Activated effector memory CD4-positive, alpha-beta T cell treated with Interleukin-2 at 50 U/mL for 16 hours (primary cell): Measurements from ENCODE around the gene KCNMB4.
"Not testable (repeated sequence)": the region's sequence is repeated elsewhere in the genome, so short reads cannot be mapped to it uniquely, and the experiment has no call there.

Source experiments
- DNase-seq: peaks from one replicate; pipeline ENCODE4 v3.0.0-alpha.2; 2020

The KCNMB4 gene

GRCh38 chr12:70379846-70380245 lies 13.8 kb downstream of the KCNMB4 start:
- DNase-seq = no peak

DNA sequence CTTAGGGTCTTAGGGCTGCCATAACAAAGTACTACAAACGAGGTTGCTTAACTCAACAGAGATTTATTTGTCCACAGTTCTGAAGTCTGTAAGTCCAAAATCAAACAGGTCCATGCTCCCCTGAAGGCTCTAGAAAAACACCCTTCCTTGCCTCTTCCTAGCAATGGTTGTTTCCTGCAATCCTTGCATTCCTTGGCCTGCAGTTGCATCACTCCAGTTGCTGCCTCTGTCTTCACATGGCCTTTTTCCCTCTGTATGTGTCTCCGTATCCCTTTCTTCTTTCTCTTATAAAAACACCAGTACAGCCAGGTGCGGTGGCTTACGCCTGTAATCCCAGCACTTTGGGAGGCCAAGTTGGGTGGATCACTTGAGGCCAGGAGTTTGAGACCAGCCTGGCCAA lies 17.4 kb downstream of the KCNMB4 start:
- no peak for DNase-seq

DNA sequence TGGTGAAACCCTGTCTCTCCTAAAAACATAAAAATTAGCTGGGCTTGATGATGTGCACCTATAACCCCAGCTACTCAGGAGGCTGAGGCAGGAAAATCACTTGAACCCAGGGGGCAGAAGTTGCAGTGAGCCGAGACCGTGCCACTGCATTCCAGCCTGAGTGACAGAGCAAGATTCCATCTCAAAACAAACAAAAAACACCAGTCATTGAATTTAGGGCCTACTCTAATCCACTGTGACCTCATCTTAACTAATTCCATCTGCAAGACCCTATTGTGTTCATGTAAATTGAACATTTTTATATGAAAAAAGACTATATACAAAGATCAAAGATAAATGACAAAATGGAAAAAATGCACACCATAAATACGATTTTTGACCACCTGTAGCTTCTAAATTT lies 17.8 kb downstream of the KCNMB4 start:
- DNase-seq = no peak

DNA sequence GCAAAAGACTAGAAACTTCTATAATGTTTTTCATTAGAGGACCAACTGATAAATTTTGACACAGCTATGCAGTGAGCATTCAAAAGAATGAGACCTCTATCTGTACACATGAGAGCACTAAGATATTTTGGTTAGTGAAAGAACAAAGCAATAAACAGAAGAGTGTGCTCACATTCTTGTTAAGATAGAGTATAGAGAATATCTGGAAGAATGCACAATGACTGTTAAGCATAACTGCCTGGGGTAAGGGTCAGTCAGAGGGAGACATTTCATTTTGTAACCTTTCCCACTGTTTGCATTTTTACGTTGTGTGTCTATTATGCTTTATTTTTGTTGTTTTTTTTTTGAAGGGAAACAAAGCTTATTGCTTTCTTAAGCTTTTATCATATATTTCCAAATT lies 20.7 kb downstream of the KCNMB4 start:
- DNase-seq = no peak

DNA sequence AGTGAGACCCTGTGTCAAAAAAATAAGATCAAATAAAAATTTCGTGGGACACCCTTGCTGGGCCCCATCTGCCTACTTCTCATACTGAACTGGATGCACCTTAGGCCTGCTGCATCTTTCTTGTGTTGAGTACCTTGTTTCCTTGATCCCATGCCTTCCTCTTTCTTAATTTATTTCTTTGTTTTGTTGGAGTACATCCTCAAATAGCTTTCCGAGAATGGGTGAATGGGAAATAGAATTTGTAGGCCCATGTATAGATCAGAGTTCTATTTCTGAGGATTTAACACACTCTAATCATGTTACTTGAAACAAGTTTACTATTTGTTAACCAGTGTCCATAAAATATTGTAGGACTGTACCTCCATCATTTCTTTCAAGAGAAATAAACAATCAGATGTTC lies 23.6 kb downstream of the KCNMB4 start:
- DNase-seq = no peak

DNA sequence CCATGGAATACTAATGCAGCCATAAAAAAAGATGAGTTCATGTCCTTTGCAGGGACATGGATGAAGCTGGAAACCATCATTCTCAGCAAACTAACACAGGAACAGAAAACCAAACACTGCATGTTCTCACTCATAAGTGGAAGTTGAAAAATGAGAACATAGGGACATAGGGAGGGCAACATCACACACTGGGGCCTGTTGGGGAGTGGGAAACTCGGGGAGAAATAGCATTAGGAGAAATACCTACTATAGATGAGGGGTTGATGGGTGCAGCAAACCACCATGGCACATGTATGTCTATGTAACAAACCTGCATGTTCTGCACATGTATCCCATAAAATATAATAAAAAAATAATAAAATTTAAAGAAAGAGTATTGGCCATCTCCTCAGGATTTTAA lies 26.5 kb downstream of the KCNMB4 start:
- not testable (repeated sequence) for DNase-seq

- no peak for DNase-seq
These were observed 27.9 kb downstream of the KCNMB4 start for GRCh38 chr12:70393787-70394499.

- DNase-seq = no peak
These were observed 31.9 kb downstream of the KCNMB4 start for GRCh38 chr12:70398002-70398401.

- no peak for DNase-seq
These were observed 32.8 kb downstream of the KCNMB4 start for GRCh38 chr12:70398862-70399261.

DNA sequence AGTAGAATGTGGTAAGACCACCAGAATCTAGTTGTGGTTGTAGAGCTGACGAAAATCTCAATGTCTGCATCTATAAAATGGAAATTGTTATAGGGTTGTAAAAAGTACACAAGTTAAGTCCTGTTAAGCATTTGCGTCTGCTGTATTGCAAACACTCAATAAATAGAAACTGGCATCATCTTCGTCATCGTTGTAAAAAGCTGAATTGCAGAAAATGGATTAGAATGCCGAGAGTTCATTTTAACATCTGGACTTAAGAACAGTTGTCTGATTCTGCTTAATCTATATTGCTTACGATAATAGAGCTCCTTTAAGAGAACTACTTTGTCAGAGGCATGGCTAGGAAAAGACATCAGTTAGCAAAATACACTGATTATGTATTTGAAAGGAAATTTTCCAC lies 33.2 kb downstream of the KCNMB4 start:
- no peak for DNase-seq

GRCh38 chr12:70400124-70400523 lies 34.0 kb downstream of the KCNMB4 start:
- DNase-seq = no peak

DNA sequence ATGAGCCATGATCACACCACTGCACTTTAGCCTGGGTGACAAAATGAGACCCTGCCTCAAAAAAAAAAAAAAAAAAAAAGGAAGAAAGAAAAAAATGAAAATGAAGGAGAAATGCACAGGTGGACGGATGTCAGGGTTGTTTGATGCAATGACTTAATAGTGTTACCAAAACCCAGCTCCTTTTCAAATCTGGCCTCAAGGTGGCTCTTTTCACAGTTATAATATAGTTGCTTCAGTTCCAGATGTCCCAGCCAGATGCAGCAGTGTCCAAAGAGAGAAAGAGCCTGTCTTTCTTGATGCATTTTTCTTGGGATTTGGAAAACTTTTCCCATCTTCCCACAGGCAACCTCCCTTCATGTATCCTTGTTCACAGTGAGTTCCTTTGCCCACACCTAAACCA lies 36.5 kb downstream of the KCNMB4 start:
- DNase-seq = no peak

DNA sequence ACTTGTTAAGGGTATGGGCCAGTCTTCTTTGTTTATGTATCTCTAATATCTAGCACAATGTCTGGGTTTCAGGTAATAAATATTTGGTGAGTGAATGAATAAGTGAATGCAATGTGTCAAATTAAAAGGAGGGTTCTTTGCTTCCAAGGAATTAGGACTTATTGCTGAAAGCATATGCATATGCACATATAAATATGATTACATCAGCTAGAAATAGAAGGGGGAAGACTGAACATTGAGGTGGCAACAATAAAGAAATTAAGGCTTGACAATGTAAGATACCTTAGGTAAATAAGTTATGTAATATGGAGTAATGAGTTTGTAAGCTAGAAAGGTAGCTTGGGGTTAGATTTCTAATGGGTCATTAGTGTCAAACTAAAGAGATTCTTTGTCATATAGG lies 37.7 kb downstream of the KCNMB4 start:
- DNase-seq = no peak

GRCh38 chr12:70408004-70408790 lies 42.1 kb downstream of the KCNMB4 start:
- no peak for DNase-seq

- DNase-seq = no peak
These were observed 49.9 kb downstream of the KCNMB4 start for GRCh38 chr12:70415987-70416386.

DNA sequence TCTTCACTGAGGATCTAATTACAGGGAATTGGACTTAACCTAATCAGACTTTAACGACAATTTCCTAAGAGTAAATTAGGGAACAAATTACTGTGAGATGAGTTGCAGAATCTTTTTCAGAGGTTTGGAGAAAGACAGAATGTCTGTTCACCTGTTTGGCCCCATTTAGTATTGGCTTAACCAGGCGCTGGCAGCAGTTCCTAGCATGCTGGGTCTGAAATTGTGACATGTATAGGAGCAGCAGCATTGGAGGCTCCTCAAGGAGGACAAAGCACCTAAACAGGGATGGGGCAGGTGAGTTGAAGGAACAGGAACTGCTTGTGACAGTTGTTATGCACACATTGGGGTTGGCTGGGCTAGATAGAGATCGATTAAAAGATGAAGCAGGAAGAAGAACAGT lies 51.0 kb downstream of the KCNMB4 start:
- DNase-seq = no peak

GRCh38 chr12:70418101-70418500 lies 52.0 kb downstream of the KCNMB4 start:
- no peak for DNase-seq

DNA sequence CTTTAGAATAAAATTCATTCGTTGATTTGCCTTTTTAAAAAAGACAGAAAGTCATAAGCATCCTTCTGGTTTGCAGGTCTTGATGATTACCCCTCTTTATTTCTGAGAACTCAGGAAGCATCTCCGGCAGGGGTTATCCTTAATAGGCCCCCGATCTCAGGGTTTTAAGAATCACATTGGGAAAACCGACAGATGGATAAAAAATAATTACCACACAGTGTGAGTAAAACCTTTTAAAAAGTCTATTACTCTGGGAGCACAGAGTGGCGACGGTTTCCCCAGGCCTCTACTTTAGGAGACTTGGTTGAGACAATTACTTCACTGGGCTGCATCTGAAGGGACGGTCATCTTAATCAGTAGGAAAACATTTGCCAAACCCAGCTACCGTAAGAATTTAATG lies 56.5 kb downstream of the KCNMB4 start:
- no peak for DNase-seq

DNA sequence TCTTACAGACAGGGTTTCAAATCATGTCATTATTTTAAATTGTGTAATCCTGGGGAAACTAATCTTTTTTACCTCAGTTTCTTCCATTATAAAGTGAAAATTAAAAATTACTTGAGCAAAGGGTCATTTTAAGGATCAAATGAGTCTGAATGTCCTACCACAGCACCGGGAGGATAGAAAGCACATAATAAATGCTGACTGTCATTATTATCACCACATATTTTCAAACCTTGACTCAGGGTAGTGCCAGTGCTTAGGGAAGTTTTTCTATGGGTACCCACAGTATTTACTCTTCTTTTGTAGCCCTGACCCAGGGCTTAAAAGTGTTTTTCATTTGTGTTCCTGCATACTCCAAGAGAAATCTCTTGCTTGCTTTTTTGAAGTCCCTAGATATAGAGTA lies 60.5 kb downstream of the KCNMB4 start:
- no peak for DNase-seq

GRCh38 chr12:70427611-70428010 lies 61.5 kb downstream of the KCNMB4 start:
- DNase-seq = no peak

DNA sequence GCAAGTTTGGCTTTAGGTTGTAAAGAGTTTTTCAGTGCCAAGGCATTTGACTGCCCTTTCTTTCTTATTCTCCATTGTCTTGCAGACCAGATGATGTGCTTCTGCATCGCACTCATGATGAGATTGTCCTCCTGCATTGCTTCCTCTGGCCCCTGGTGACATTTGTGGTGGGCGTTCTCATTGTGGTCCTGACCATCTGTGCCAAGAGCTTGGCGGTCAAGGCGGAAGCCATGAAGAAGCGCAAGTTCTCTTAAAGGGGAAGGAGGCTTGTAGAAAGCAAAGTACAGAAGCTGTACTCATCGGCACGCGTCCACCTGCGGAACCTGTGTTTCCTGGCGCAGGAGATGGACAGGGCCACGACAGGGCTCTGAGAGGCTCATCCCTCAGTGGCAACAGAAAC lies 64.3 kb downstream of the KCNMB4 start:
- DNase-seq = no peak

GRCh38 chr12:70436836-70437235 lies 70.7 kb downstream of the KCNMB4 start:
- no peak for DNase-seq

GRCh38 chr12:70443062-70443673 lies 77.1 kb downstream of the KCNMB4 start:
- DNase-seq = no peak

DNA sequence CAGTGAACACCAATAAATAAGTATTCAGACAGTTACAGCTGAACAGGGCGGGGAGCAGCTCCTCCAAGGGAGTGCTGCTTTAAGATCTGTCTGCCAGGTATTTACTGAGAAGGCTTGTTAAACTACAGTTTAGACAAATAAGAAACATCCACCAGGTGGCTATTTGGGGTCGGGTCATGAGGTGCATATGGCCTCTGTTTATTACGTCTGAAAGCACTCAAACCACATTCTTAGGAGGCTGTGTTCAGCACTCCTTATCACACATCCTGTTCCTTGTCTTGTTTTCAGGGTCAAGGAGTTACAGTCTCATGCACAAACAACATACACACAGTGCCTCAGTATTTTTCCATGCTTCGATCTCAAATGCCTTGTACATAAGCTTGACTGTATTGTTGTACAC lies 78.8 kb downstream of the KCNMB4 start:
- DNase-seq = no peak
